Measurements from ENCODE around the gene PHAF1. TPM values are rescaled to one million over a fixed set of nuclear protein-coding genes. Genes with fewer than 3 reads are reported as not detected.

The PHAF1 gene
- total RNA-seq, result 14.2 and 39.7 TPM in 2 replicates

GRCh38 chr16:67109407-67110135 lies at the start of gene PHAF1:
PHAF1 (plus strand) TSS chr16:67109941; CDS start chr16:67110176, 235 bp downstream.

GRCh38 chr16:67150833-67151396 lies 41.2 kb downstream of the PHAF1 start, which contains the start of gene B3GNT9:
B3GNT9 (minus strand) TSS chr16:67150998; CDS start chr16:67150485, 513 bp downstream.

DNA sequence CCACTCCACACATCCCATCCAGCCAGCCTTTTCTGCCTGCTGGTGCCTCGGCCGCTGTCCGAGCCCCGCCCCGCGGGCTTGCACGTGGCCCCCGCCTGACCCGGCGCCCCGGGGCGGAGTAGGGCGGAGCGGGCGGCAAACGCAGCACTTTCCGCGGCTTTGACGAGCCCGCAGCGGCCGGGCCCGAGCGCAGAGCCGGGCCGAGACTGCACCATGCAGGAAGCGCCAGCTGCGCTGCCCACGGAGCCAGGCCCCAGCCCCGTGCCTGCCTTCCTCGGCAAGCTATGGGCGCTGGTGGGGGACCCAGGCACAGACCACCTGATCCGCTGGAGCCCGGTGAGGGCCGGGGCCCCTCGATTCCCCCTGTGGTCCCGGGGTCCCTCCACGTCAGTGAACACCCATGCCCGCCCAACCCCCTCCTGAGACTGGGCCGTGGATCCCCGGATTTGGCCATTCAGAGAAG lies 54.9 kb downstream of the PHAF1 start, which contains the start of gene HSF4:
HSF4 (plus strand) TSS at position 147 of the 463 bp plus-strand sequence; CDS start at position 214, 67 bp downstream.

DNA sequence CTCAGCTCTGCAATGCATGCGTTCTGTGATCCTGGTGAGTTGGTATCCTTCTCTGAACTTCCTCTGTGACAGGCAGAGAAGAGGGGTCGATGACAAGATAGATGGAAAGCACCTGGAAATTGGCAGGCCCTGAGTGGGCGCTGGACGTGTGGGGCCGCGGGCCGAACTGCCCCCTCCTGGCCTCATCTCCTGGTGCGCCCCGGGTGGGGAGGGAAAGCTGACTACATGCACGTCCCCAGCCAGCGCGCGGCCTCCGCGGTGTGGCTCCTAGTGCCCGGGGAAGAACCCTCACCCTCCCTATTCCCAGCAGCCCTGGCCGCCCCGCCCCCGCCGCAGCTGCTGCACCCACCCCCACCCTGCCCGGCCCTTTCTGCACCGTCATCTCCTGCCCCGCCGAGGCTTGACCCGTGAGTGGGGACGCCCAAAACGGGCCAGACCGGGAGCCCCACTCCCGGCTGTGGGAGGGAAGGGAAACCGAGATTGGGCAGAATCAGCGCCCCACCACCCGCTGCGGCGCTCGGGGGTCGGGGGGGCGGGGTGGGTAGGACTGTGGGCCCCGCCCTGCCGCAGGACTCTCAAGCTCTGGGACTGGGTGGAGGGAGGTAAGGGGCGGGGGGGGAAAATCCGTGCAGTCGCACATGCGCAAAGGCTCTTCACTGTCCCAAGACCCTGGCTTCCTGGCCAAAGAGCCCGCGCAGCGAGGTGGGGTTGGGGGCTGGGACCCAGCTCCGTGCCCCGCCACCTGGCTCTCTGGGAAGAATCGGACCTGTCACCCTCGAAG lies 60.6 kb downstream of the PHAF1 start, which contains the start of gene NOL3:
NOL3 (plus strand) TSS at position 371 of the 781 bp plus-strand sequence.

DNA sequence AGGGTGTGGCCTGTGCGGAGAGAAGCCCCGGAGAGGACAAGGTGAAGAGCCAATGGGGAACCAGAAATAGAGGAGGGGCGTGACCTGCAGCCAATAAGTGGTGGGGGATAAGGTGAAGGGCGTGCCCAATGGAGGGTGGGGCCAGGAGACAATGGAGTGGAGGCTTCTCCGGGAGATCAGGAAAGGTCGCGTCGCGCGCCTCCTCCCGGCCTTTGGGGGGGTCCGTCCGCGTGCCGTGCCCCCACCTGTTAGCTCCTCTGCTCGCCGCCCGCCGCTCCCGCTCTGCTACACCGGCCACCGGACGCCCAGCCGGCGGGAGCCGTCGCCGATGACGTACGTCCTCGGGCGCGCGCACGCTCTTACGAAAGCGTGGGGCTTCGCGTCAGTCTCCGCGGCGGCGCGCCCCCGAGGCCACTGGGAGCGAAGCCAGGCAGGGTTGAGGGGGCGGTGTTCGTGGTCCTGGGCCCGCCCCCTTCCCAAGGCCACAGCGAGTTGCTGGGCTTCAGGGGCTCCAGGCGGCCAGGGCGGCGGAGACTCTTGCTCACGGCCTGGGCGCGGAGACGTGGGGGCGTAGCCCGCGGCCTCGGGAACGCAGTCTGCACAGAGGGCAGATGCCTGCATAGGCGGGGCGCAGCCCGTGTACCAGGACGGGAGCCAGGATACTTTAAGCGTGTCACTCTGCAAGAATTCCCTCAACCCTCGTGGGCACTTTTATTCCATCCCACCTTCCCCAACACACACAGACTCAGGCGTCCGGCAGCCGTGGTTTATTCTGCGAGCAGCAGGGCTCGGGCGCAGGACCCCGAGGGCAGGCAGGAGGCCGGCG lies 74.1 kb downstream of the PHAF1 start, which contains the start of gene MATCAP1:
MATCAP1 (minus strand) TSS at position 337 of the 826 bp plus-strand sequence. CDS start 3,353 bp downstream, outside the sequence.

GRCh38 chr16:67190041-67190440 lies 80.3 kb downstream of the PHAF1 start, which contains the start of gene EXOC3L1:
EXOC3L1 (minus strand) TSS chr16:67190136; CDS start chr16:67189676, 460 bp downstream.

GRCh38 chr16:67191995-67192681 lies 82.4 kb downstream of the PHAF1 start, which contains the start of gene E2F4:
E2F4 (plus strand) TSS chr16:67192155; CDS start chr16:67192228, 73 bp downstream.

Other genes starting within 250 kb of the PHAF1 start
- 4.9 and 6.1 TPM in 2 replicates for gene PDP2, start 229.4 kb upstream of the PHAF1 start, total RNA-seq
- not detected in 2 replicates for gene CDH16, start 191.1 kb upstream of the PHAF1 start, total RNA-seq
- 0.58 and 1.1 TPM in 2 replicates for gene RRAD, start 184.4 kb upstream of the PHAF1 start, total RNA-seq
- 71.4 and 88.2 TPM in 2 replicates for gene CIAO2B, start 175.5 kb upstream of the PHAF1 start, total RNA-seq
- 23.2 and 30.4 TPM in 2 replicates for gene CES2, start 174.4 kb upstream of the PHAF1 start, total RNA-seq
- gene CES3, start 148.7 kb upstream of the PHAF1 start, total RNA-seq, result not detected in 2 replicates
- 1.2 and 3.0 TPM in 2 replicates for gene CES4A, start 121.4 kb upstream of the PHAF1 start, total RNA-seq
- 31.9 and 39.8 TPM in 2 replicates for gene CBFB, start 80.8 kb upstream of the PHAF1 start, total RNA-seq
- 56.6 and 62.5 TPM in 2 replicates for gene B3GNT9, start 41.1 kb downstream of the PHAF1 start, total RNA-seq
- gene TRADD, start 50.0 kb downstream of the PHAF1 start, total RNA-seq, result 20.4 and 32.7 TPM in 2 replicates
- gene FBXL8, start 50.0 kb downstream of the PHAF1 start, total RNA-seq, result 20.0 and 37.8 TPM in 2 replicates
- 9.8 and 16.9 TPM in 2 replicates for gene HSF4, start 54.8 kb downstream of the PHAF1 start, total RNA-seq
- 18.1 and 26.1 TPM in 2 replicates for gene NOL3, start 60.6 kb downstream of the PHAF1 start, total RNA-seq
- 9.5 and 18.7 TPM in 2 replicates for gene MATCAP1, start 74.0 kb downstream of the PHAF1 start, total RNA-seq
- 0.12 and 1.9 TPM in 2 replicates for gene EXOC3L1, start 80.2 kb downstream of the PHAF1 start, total RNA-seq
- gene E2F4, start 82.2 kb downstream of the PHAF1 start, total RNA-seq, result 62.1 and 72.0 TPM in 2 replicates
- 0.34 and 0.58 TPM in 2 replicates for gene ELMO3, start 89.2 kb downstream of the PHAF1 start, total RNA-seq
- 33.2 and 34.3 TPM in 2 replicates for gene TMEM208, start 117.2 kb downstream of the PHAF1 start, total RNA-seq
- gene FHOD1, start 137.5 kb downstream of the PHAF1 start, total RNA-seq, result 26.6 and 26.9 TPM in 2 replicates
- gene SLC9A5, start 139.0 kb downstream of the PHAF1 start, total RNA-seq, result 0.58 and 0.60 TPM in 2 replicates
- gene PLEKHG4, start 169.6 kb downstream of the PHAF1 start, total RNA-seq, result 6.6 and 8.6 TPM in 2 replicates
- 0.12 TPM in 1 of 2 replicates, not detected in the other for gene KCTD19, start 216.8 kb downstream of the PHAF1 start, total RNA-seq
- not detected in 2 replicates for gene LRRC36, start 216.9 kb downstream of the PHAF1 start, total RNA-seq

All from pericardium fibroblast (primary cell).